AG04449 (cell line): Measurements from ENCODE around the gene OVCA2.

Experiments used
- CTCF ChIA-PET: fragments of 350-600 bp; formaldehyde crosslinking; extraction: SDS; loops from one replicate; lab custom pipeline; 2021; ENCODE audit warnings: antibody characterized with exemption; lab: Yijun Ruan, JAX
- POLR2A ChIA-PET: fragments of 400-600, 350-600 bp; formaldehyde crosslinking; extraction: SDS; loops from one replicate; lab custom pipeline; 2020; ENCODE audit warnings: antibody characterized with exemption, inconsistent platforms; lab: Yijun Ruan, JAX
- DNase-seq: peaks from one replicate; pipeline ENCODE4 v3.0.0-alpha.2; 2010; ENCODE audit warnings: low read depth, low spot score
- H3K4me3 ChIP-seq: 2 replicates; pipeline ENCODE4 v1.5.1; 2011; ENCODE audit warnings: low read depth, mild to moderate bottlenecking, control low read depth, low read length
- TF ChIP-seq, protein P1 (sequence below): IDR thresholded peaks from one replicate; pipeline ENCODE4 v1.5.1; 2011; ENCODE audit warnings: mild to moderate bottlenecking, moderate library complexity, low read length, control low read depth, inconsistent platforms; ENCODE audit not compliant: insufficient read depth; ENCODE audit errors: missing control alignments

OVCA2 gene

DNA sequence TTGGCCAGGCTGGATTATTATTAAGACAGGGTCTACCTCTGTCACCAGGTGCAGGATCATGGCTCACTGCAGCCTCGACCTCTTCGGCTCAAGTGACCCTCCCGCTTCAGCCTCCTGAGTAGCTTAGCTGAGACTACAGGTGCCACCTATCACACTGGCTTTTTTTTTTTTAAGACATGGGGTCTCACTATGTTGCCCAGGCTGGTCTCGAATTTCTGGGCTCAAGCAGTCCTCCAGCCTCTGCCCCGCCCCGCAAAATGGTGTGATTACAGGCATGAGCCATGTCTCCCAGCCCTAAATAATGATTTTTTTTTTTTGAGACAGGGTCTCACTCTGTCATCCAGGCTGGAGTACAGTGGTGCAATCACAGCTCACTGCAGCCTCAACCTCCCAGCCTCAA, 5.8 kb downstream of the OVCA2 start:
- TF ChIP-seq, protein P1, sequence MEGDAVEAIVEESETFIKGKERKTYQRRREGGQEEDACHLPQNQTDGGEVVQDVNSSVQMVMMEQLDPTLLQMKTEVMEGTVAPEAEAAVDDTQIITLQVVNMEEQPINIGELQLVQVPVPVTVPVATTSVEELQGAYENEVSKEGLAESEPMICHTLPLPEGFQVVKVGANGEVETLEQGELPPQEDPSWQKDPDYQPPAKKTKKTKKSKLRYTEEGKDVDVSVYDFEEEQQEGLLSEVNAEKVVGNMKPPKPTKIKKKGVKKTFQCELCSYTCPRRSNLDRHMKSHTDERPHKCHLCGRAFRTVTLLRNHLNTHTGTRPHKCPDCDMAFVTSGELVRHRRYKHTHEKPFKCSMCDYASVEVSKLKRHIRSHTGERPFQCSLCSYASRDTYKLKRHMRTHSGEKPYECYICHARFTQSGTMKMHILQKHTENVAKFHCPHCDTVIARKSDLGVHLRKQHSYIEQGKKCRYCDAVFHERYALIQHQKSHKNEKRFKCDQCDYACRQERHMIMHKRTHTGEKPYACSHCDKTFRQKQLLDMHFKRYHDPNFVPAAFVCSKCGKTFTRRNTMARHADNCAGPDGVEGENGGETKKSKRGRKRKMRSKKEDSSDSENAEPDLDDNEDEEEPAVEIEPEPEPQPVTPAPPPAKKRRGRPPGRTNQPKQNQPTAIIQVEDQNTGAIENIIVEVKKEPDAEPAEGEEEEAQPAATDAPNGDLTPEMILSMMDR: no peak
- no peak for DNase-seq
- CTCF ChIA-PET: interaction anchor here (1.4 to 2.0 kb wide), 5 partner anchors 17 to 204 kb away, joined by 3 to 8 read pairs (median 5); no protein-coding TSS in a partner anchor
- POLR2A ChIA-PET: no interaction called here
- H3K4me3 ChIP-seq: no peak overlapping the region

DNA sequence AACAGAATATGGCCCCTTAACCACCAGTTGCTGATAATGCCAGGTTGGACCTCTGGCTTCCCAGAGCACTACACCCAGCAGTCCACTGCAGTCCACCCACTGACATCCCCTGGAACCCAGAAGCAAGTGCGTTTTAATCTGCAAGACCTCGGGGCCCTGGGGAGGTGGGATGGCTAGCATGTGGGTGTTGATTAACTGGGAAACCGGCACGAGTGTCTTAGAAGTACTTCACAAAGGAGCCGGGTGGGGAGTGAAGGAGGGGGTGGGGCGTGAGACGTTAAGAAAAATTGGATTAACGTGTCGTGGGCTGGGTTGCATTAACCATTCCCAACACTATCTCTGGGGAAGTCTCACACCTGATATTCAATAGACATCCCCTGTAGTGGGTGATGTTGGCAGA, 7.0 kb downstream of the OVCA2 start:
- peak overlapping the region; percentile 71 for H3K4me3 ChIP-seq
- ChIA-PET POLR2A (no interaction called here), CTCF (interaction anchor here (1.2 to 2.0 kb wide), 6 partner anchors 140 to 216 kb away, joined by 3 to 8 read pairs (median 4); no protein-coding TSS in a partner anchor)
- TF ChIP-seq, protein P1: no peak
- DNase-seq: no peak

DNA sequence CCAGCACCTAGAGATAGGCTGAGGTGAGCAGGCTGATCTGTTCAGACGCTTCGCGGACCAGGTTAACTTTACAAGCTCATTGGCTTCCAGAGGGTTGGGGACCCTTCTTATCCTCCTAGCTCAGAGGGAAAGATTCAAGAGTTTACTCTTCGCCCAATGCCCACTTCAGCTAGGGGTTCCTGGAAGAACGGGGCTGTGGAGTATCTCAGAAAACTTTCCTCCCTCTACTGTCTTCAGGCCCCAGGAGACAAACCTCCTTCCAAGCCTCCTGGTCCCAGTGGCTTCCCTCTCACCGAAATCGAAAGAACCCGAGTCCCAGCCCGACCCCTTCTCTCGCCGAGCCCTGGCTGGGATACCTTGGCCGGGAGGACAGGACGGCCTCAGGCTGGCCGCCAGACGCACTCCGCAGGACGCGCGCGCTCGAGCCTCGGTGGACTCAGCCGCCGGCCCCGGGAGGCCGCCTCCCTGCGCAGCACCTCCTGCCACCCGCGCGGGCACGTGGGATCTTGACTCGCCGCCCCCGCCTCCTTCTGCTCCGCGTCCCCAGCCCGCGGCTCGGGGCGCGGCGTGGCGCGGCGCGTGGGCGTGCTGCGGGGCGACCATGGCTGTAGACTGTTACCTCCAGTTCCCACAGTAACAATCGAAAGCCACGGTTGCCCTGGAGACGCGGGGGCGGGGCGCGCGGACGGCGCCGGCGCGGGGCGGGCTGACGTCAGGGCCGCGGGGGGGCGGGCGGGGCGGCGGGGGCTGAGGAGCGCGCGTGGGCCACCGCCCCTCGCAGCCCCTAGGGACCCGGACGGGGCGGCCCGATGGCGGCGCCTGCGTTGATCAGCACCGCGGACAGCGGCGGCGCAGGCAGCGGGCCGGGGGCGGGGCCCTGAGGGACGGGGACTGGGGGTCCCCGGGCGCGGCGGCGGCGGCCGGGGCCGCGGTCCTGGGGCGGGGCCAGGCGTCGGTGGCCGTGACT, 7.8 kb downstream of the OVCA2 start:
- H3K4me3 ChIP-seq: peak overlapping the region; percentile 71
- ChIA-PET CTCF (interaction anchor here (0.8 to 2.0 kb wide), 7 partner anchors 141 to 215 kb away, joined by 3 to 8 read pairs (median 4); no protein-coding TSS in a partner anchor), POLR2A (no interaction called here)
- TF ChIP-seq, protein P1: no peak
- no peak for DNase-seq

DNA sequence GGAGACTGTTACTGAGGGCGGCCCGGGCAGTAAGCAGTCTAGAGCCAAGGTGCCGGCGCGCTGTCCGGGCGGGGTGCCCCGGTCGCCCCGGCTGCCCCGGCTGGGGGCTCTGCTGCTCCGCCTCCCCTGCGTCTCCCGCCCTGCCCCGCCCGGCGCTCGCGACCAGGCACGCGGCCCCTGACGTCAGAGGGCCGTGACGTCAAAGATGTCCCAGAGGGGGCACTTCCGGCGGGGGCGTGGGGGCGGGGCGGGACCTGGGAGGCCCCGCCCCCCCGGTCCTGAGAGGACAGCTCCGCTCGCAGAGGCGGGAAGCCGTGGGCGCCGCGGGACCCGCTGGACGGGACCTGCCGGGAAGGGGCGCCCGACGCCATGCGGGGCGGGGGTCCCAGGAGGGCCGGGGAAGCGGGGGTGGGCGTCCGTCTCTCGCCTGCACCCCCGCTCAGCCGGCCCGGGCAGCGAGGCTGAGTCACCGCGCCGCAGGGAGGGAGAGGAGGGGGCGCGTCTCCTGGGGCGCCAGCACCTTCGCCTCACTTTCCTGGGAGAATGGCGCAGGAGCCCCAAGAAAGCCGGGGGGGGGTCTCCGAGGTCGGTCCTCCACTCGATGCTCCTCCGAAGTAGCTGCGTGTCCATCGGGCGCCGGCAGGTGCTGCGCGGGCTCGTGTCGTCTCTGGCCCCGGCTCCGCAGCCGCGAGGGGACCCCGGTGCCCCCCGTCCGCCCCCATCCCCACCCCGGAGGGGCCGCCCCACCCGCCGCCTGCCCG, 8.7 kb downstream of the OVCA2 start:
- H3K4me3 ChIP-seq: peak overlapping the region; percentile 56
- ChIA-PET CTCF (interaction anchor here (0.8 to 1.9 kb wide), 7 partner anchors 24 to 245 kb away, joined by 3 to 20 read pairs (median 4); no protein-coding TSS in a partner anchor), POLR2A (no interaction called here)
- TF ChIP-seq, protein P1: no peak
- DNase-seq: no peak

DNA sequence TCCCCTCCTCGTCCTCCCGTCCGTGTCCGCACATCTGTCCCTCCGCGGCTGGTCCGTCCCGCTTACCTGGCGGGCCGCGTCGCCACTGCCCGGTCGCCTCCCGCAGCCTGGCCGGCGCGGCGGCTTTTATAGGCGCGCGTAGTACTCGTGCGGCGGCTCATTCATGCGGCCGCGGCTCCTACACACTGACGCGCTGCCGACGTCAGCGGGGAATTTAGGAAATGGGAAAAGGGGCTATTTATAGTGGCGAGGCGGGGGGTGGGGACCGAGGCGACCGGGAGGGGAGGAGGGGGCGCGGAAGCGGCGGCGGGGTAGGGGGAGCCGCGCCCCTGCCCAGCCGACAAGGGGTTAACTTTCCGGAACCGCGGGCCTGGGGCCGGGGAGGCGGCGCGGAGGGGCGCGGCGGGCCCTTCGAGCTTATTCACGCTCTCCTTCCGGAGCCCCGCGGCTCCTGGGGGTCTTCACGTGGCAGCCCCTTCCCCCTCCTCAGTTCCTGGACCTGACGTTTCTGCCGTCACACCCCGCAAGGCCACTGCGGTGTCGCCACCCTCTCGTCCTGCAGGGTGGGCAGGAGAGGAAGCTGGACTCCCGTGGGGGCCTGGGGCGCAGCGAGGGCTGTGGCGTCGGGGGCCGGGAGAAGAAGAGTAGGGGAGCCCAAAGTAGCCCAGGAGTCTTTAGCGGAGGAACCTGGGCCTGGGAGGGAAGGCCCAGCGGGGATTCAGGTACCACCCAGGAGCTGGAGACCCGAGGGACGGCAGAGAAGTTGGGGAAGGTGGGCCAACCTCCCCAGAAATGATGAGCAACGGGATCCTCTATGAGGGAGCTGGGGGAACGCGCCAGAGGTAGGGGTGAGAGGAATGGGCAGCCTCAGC, 9.5 kb downstream of the OVCA2 start:
- TF ChIP-seq, protein P1: no peak
- CTCF ChIA-PET: interaction anchor here (0.8 to 1.9 kb wide), 11 partner anchors 25 to 365 kb away, joined by 3 to 20 read pairs (median 4); no protein-coding TSS in a partner anchor
- peak overlapping the region; percentile 12; the same call in 1 of the 2 replicates for H3K4me3 ChIP-seq
- DNase-seq: no peak
- POLR2A ChIA-PET: interaction anchor here (0.9 kb wide), 1 partner anchor 38 kb away, joined by 3 read pairs; no protein-coding TSS in a partner anchor
